HG02571 (cell line): ENCODE measurements around the gene TMEM114.
A peak's percentile ranks its signal among the peaks of the same experiment; 100 is the strongest.
"Not testable (repeated sequence)": the region's sequence is repeated elsewhere in the genome, so short reads cannot be mapped to it uniquely, and the experiment has no call there.

Experiments
- ATAC-seq: cut with Tn5 transposase; IDR thresholded peaks from one replicate; pipeline ENCODE4 v1.9.1; 2021; ENCODE audit warnings: mild to moderate bottlenecking, moderate library complexity; ENCODE audit not compliant: unreplicated experiment

TMEM114 gene

GRCh38 chr16:8576141-8577004 lies 13.9 kb downstream of the TMEM114 start:
- no peak for ATAC-seq

DNA sequence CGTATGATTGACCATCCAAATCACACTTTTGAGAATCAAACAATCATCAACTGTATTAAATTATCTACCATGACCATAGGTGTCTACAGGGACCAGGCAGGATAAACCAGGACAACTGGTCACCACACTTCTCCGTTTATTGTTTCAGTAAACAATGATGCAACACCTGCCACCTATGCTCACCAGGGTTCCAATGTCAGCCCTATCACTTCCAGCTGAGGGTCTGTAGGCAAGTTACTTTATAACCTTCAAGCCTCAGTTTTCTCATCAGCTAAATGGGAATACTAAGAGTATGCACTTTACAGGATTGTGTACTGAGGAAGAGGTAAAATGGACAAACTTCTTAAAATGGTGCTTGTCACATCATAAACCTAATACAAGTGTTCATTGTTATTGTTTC lies 14.9 kb downstream of the TMEM114 start:
- no peak for ATAC-seq

- ATAC-seq: no peak
These were observed 17.2 kb downstream of the TMEM114 start for GRCh38 chr16:8572919-8573724.

DNA sequence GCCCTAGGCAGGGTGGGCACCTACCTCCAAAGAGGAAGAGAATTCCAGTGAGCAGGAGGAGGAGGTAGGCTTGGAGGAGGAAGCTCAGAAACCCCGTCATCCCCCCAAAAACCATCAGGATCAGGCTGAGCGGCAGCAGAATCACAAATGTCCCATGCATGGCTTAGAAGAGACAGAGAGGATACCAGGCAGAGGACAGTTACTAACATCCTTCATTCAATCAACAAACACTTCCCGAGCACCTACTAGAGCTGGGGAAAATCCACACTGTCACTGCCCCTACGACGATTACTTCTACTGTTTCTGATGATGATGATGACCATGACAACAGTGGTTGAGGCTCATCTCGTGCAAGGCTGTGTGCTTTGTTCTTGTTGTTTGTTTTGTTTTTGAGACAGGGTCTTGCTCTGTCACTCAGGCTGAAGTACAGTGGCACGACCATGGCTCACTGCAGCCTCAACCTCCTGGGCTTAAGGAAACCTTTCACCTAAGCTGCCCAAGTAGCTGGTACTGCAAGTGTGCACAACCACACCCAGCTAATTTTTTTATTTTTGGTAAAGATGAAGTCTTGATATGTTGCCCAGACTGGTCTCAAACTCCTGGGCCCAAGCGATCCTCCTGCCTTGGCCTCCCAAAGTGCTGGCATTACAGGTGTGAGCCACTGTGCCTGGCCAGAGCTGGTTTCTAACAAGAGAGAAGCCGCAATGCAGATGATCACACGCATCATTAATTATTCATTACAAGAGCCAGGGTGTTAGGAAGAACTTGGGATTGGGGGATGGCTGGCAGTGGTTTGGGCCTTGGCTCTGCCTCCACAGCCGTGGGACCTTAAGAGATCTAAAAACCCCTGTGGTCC lies 18.0 kb downstream of the TMEM114 start:
- ATAC-seq: no peak

GRCh38 chr16:8571061-8571596 lies 19.2 kb downstream of the TMEM114 start:
- ATAC-seq: no peak

GRCh38 chr16:8570393-8570792 lies 19.9 kb downstream of the TMEM114 start:
- not testable (repeated sequence) for ATAC-seq

- no peak for ATAC-seq
These were observed 20.5 kb downstream of the TMEM114 start for GRCh38 chr16:8569650-8570346.

DNA sequence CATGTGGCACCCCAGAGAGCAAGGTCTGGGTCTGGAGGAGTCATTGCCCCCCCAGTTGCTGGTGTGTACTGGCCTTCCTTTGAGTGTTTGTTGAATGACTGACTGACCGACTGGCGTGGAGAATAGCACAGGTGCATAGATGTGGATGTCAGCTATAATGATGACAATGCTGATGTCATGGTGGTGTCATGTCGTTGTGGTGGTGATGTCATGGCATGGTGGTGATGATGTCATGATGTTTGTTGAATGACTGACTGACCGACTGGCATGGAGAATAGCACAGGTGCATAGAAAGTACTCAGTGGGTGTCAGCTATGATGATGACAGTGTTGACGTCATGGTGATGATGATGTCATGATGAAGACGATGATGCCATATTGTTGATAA lies 22.1 kb downstream of the TMEM114 start:
- no peak for ATAC-seq

DNA sequence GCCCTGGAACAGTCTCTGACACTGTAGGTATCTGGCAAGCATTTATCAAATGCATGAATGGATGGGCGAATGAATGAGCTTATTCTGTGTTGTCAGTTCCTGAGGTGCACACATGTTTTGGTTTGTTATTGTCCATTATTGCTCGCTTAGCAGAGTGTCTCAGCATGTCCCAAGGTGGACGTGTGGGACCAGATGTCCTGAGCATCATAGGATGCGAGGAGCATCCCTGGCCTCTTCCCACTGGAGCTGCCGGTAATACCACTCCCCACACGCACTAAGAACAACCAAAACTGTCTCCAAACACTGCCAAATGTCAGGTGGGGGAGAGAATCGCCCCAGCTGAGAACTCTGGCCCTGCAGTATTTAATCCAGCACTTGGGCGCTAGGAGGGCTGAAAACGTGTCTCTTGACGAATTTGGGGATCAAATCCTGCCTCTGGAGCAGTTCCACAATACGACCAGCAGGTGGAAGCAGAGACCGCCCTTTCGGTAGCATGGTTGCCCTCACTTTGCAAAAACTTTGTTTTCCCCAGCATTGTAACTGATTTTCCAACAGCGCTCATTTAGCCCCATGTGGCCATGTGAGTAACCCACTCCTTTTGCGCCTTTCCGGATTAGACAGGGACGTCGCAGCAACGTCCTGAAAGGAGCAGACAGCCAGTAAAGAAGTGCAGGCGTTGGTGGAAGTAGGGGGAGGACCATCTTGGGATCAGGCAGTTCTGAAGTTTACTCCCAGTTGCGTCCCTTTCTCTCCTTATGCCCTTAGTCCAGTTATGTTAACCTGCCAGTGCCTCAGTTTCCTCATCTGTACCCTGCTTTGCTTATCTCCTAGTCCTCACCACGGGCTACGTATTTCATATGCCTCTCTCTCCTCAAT lies 22.7 kb downstream of the TMEM114 start:
- peak; percentile 56 for ATAC-seq

- ATAC-seq: no peak
These were observed 24.8 kb downstream of the TMEM114 start for GRCh38 chr16:8565498-8565897.

DNA sequence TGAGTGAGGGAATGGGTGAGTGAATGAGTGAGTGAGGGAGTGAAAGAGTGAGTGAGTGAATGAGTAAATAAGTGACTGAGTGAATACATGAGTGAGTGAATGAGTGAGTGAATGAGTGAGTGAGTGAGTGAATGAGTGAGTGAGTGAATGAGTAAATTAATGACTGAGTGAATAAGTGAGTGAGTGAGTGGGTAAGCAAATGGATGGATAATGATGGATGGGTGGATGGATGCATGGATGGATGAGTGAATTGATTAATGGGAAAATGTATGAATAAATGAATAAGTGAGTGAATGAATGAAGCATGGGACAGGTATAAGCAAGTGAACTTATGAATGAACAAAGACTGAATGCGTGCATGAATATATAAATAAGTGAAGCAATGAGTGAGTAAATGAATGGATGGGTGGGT lies 25.4 kb downstream of the TMEM114 start:
- ATAC-seq: no peak

DNA sequence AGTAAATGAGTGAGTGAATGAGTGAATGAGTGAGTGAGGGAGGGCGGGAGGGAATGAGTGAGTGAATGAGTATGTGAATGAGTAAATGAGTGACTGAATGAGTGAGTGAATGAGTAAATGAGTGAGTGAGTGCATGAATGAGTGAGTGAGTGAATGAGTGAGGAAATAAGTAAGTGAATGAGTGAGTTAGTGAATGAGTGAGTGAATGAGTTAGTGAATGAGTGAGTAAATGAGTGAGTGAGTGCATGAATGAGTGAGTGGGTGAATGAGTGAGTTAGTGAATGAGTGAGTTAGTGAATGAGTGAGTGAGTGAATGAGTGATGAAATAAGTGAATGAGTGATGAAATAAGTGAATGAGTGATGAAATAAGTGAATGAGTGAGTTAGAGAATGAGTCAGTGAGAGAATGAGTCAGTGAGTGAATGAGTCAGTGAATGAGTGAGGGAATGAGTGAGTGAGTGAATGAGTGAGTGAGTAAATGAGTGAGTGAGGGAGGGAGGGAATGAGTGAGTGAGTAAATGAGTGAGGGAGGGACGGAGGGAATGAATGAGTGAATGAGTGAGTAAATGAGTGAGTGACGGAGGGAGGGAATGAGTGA lies 26.3 kb downstream of the TMEM114 start:
- not testable (repeated sequence) for ATAC-seq

- ATAC-seq: no peak
These were observed 28.8 kb downstream of the TMEM114 start for GRCh38 chr16:8561496-8561895.

DNA sequence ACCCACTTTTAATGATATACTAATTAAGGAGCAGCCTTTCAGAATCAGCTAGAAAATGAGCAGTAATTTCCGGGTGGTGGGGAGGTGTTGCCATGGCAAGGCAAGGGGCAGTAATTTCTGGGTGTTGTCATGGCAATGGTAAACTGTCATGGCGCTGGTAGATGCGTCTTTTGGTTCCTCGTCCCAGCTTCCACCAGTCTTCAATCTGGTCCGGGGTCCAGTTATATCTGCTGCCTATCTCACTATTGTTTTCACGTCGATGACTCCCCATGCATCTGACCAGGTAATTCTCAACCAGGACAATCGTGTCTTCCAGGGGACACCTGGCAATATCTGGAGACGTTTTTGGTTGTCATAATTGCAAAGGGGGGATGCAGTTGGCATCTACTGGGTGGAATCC lies 34.9 kb downstream of the TMEM114 start:
- no peak for ATAC-seq

DNA sequence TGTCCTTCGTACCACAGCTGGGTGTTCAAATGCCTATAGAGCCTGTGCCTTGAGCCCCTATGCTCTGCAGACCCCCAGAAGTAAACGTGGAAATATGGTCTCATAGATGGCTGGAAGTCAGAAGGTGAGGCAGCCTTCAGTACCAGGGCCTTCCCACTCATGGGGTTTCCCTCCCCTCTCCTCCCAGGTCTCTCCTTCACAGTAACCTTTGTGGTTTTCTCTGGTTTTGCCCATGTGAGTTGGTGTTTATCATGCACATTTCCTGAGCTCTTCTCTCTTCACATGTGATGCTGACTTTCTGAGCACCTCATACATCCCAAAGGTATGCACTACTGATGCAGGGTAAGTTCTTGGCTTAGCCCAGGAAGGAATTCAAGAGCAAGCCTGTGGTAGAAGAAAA lies 35.4 kb downstream of the TMEM114 start:
- ATAC-seq: no peak

DNA sequence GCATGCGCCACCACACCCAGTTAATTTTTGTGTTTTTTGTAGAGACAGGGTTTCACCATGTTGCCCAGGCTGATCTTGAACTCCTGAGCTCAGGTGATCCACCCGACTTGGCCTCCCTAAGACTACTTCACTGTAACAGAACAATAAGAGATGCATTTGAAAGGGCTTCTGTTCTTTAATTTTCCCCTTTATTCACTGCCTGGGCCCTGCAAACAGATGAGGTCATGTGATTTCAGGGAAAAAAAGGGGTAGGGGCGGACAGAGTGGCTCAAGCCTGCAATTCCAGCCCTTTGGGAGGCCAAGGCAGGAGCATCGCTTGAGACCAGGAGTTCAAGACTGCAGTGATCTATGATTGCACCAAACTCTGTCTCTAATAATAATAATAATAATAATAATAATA lies 36.3 kb downstream of the TMEM114 start:
- ATAC-seq: no peak

- no peak for ATAC-seq
These were observed 37.7 kb downstream of the TMEM114 start for GRCh38 chr16:8552487-8553221.
